K562 (cell line): Measurements from ENCODE around the gene NEU1. TPM values are rescaled to one million over a fixed set of nuclear protein-coding genes. Genes with fewer than 3 reads are reported as not detected.

Experiments
- CLOCK ChIP-seq: fragments of 250-450 bp; sonication (Bioruptor Pico); IDR thresholded peaks from 2 replicates; pipeline ENCODE4 v1.4.0; 2020; ENCODE audit warnings: mild to moderate bottlenecking, moderate library complexity, borderline replicate concordance
- CREM ChIP-seq: IDR thresholded peaks from 2 replicates; pipeline ENCODE4 v1.6.1; 2014; ENCODE audit warnings: antibody characterized with exemption, low read depth
- FIP1L1 ChIP-seq: fragments of 200-400 bp; formaldehyde crosslinking; IDR thresholded peaks from 2 replicates; pipeline ENCODE4 v1.6.1; 2018; ENCODE audit warnings: mild to moderate bottlenecking, low read depth, low read length; ENCODE audit not compliant: poor library complexity, severe bottlenecking
- HDAC3 ChIP-seq: fragments of 450-650 bp; IDR thresholded peaks from 2 replicates; pipeline ENCODE4 v1.6.1; 2018; ENCODE audit warnings: borderline replicate concordance, mild to moderate bottlenecking, moderate library complexity; ENCODE audit not compliant: partially characterized antibody
- HNRNPL ChIP-seq: fragments of 200-400 bp; formaldehyde crosslinking; IDR thresholded peaks from 2 replicates; pipeline ENCODE4 v1.6.1; 2017; ENCODE audit warnings: low read depth, mild to moderate bottlenecking, low read length
- MTF1 ChIP-seq: fragments of 250-450 bp; sonication (Bioruptor Pico); IDR thresholded peaks from 2 replicates; pipeline ENCODE4 v1.9.0; 2021; ENCODE audit warnings: moderate library complexity, mild to moderate bottlenecking, inconsistent platforms, borderline replicate concordance
- NBN ChIP-seq: fragments of 450-650 bp; IDR thresholded peaks from 2 replicates; pipeline ENCODE4 v1.6.1; 2016; ENCODE audit warnings: low read depth, mild to moderate bottlenecking
- NCOR1 ChIP-seq: fragments of 450-650 bp; IDR thresholded peaks from 2 replicates; pipeline ENCODE4 v1.6.1; 2016; ENCODE audit warnings: mild to moderate bottlenecking, moderate library complexity
- NFE2 ChIP-seq: IDR thresholded peaks from 2 replicates; pipeline ENCODE4 v1.6.1; 2014; ENCODE audit warnings: antibody characterized with exemption, low read depth
- PCBP1 ChIP-seq: fragments of 200-400 bp; formaldehyde crosslinking; IDR thresholded peaks from 2 replicates; pipeline ENCODE4 v1.6.1; 2018; ENCODE audit warnings: mild to moderate bottlenecking, low read depth, low read length; ENCODE audit not compliant: poor library complexity, severe bottlenecking
- PHF21A ChIP-seq: fragments of 450-650 bp; IDR thresholded peaks from 2 replicates; pipeline ENCODE4 v1.6.1; 2017; ENCODE audit warnings: low read depth, borderline replicate concordance
- RFX7 ChIP-seq: fragments of 250-450 bp; sonication (Bioruptor Pico); IDR thresholded peaks from 2 replicates; pipeline ENCODE4 v1.5.1; 2021; ENCODE audit warnings: mild to moderate bottlenecking
- SRSF1 ChIP-seq: fragments of 200-400 bp; formaldehyde crosslinking; IDR thresholded peaks from 2 replicates; pipeline ENCODE4 v1.6.1; 2017; ENCODE audit warnings: mild to moderate bottlenecking, low read depth, low read length, moderate library complexity
- YY1 ChIP-seq, 3 experiments: IDR thresholded peaks; 2 replicates each; pipeline ENCODE4 v1.6.1; 2011; ENCODE audit warnings: low read length in 2 of 3, mild to moderate bottlenecking in 2 of 3, moderate library complexity in 2 of 3, borderline replicate concordance in 1 of 3, control low read depth in 1 of 3, low read depth in 1 of 3; ENCODE audit not compliant: insufficient read depth in 3 of 3, insufficient replicate concordance in 2 of 3, control insufficient read depth in 1 of 3, insufficient read length in 1 of 3; ENCODE audit errors: extremely low read depth in 1 of 3
- ZNF311 ChIP-seq: fragments of 250-450 bp; sonication (Bioruptor Pico); IDR thresholded peaks from 2 replicates; pipeline ENCODE4 v1.4.0; 2020; ENCODE audit warnings: mild to moderate bottlenecking, moderate library complexity
- ZNF398 ChIP-seq: fragments of 250-450 bp; sonication (Bioruptor Pico); IDR thresholded peaks from 2 replicates; pipeline ENCODE4 v1.8.0; 2021; ENCODE audit warnings: moderate library complexity, mild to moderate bottlenecking, inconsistent platforms
- ZNF408 ChIP-seq: fragments of 250-450 bp; sonication (Bioruptor Pico); IDR thresholded peaks from 2 replicates; pipeline ENCODE4 v1.4.0; 2020; ENCODE audit warnings: low read depth, mild to moderate bottlenecking, moderate library complexity
- ZNF707 ChIP-seq: fragments of 250-450 bp; sonication (Bioruptor Pico); conservative IDR thresholded peaks from 2 replicates; pipeline ENCODE4 v1.8.0; 2022; ENCODE audit warnings: inconsistent platforms, mild to moderate bottlenecking, moderate library complexity
- polyA plus RNA-seq, 8 experiments: library from polyadenylated mRNA; depleted of rRNA in 4 of 8; stranded (reverse) in 5 of 8; unstranded in 3 of 8; fragments of >200 nt; fragmentation: Nextera tagmentation in 2 of 8; fragmentation: Illumina TruSeq in 1 of 8; extraction: Ambion mirVana in 2 of 8; extraction: Trizol in 1 of 8; gene quantifications; 2 replicates each; pipeline versions ENCODE4 v1.2.1 to v1.2.3, GENCODE V29; 2011 to 2014; ENCODE audit warnings: inconsistent platforms in 1 of 8, missing spikeins in 1 of 8
- total RNA-seq, 7 experiments: library from RNA; depleted of rRNA in 6 of 7; stranded (reverse); fragments of >200 nt in 6 of 7; fragmentation: Illumina TruSeq in 2 of 7; extraction: Trizol in 2 of 7; gene quantifications; 2 replicates each; pipeline versions ENCODE4 v1.2.1 to v1.2.3, GENCODE V29; 2011 to 2021; ENCODE audit warnings: low replicate concordance in 1 of 7
- TF ChIP-seq, protein P1 (sequence below): fragments of 250-450 bp; sonication (Bioruptor Pico); IDR thresholded peaks from 2 replicates; pipeline ENCODE4 v1.8.0; 2022; ENCODE audit warnings: moderate library complexity, mild to moderate bottlenecking, inconsistent platforms
- TF ChIP-seq, protein P2 (sequence below): fragments of 250-450 bp; sonication (Bioruptor Pico); IDR thresholded peaks from 2 replicates; pipeline ENCODE4 v1.5.0; 2021
- TF ChIP-seq, protein P3 (sequence below), 2 experiments: fragments of 450-650 bp in 1 of 2; sonication (generic) in 1 of 2; formaldehyde crosslinking in 1 of 2; IDR thresholded peaks in 1 of 2; conservative IDR thresholded peaks in 1 of 2; 2 replicates each; pipeline versions ENCODE4 v1.6.1 to v1.8.1; 2016 to 2023; ENCODE audit warnings: mild to moderate bottlenecking in 2 of 2, moderate library complexity in 2 of 2, inconsistent platforms in 1 of 2, missing genetic modification reagents in 1 of 2

NEU1 gene
- total and polyA plus RNA-seq, 9 of the 15 experiments (the other 6 are each of a cell fraction or from before 2014, with no cell fraction given), result 14.8 to 67.8 (median 51.0) TPM

DNA sequence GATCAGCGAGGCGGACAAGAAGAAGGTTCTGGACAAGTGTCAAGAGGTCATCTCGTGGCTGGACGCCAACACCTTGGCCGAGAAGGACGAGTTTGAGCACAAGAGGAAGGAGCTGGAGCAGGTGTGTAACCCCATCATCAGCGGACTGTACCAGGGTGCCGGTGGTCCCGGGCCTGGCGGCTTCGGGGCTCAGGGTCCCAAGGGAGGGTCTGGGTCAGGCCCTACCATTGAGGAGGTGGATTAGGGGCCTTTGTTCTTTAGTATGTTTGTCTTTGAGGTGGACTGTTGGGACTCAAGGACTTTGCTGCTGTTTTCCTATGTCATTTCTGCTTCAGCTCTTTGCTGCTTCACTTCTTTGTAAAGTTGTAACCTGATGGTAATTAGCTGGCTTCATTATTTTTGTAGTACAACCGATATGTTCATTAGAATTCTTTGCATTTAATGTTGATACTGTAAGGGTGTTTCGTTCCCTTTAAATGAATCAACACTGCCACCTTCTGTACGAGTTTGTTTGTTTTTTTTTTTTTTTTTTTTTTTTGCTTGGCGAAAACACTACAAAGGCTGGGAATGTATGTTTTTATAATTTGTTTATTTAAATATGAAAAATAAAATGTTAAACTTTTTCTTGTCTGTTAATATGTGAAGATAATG lies 32.9 kb downstream of the NEU1 start (continued):
- TF ChIP-seq NBN, result peak; percentile 79
- TF ChIP-seq ZNF408 (CRISPR knock-in tag), result no peak
- TF ChIP-seq FIP1L1, result no peak
- no peak for TF ChIP-seq YY1 (IDR thresholded peaks at IDR 0.05; ENCODE audit: borderline replicate concordance in 1 of 3, control insufficient read depth in 1 of 3, extremely low read depth in 1 of 3, insufficient read depth in 3 of 3, insufficient read length in 1 of 3, insufficient replicate concordance in 2 of 3, low read depth in 1 of 3, low read length in 2 of 3)
- no peak for TF ChIP-seq RFX7
- no peak for TF ChIP-seq PHF21A
- no peak for TF ChIP-seq HNRNPL
- no peak for TF ChIP-seq CLOCK (CRISPR knock-in tag)
- no peak for TF ChIP-seq CREM
- TF ChIP-seq, protein P1, sequence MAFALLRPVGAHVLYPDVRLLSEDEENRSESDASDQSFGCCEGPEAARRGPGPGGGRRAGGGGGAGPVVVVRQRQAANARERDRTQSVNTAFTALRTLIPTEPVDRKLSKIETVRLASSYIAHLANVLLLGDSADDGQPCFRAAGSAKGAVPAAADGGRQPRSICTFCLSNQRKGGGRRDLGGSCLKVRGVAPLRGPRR (CRISPR knock-in tag), result no peak
- TF ChIP-seq, protein P2, sequence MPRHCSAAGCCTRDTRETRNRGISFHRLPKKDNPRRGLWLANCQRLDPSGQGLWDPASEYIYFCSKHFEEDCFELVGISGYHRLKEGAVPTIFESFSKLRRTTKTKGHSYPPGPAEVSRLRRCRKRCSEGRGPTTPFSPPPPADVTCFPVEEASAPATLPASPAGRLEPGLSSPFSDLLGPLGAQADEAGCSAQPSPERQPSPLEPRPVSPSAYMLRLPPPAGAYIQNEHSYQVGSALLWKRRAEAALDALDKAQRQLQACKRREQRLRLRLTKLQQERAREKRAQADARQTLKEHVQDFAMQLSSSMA (CRISPR knock-in tag), result no peak
- TF ChIP-seq ZNF398 (CRISPR knock-in tag), result no peak
- TF ChIP-seq ZNF707 (CRISPR knock-in tag), result no peak
- no peak for TF ChIP-seq NFE2
- no peak for TF ChIP-seq ZNF311 (CRISPR knock-in tag)
- TF ChIP-seq NCOR1, result no peak
- no peak for TF ChIP-seq SRSF1
- TF ChIP-seq, protein P3, sequence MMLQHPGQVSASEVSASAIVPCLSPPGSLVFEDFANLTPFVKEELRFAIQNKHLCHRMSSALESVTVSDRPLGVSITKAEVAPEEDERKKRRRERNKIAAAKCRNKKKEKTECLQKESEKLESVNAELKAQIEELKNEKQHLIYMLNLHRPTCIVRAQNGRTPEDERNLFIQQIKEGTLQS (IDR thresholded peaks at IDR 0.05), result no peak
- TF ChIP-seq, protein P3 (CRISPR knock-in tag; conservative IDR thresholded peaks at IDR 0.05), result no peak
- TF ChIP-seq HDAC3, result no peak
- TF ChIP-seq MTF1 (CRISPR knock-in tag), result no peak
- no peak for TF ChIP-seq PCBP1
